Adrenal gland (tissue), 5 donors: ENCODE measurements around the gene AURKB.

Experiments used
- CTCF ChIP-seq, 6 experiments: fragments of 450-650 bp in 4 of 6; fragments of 200-600 bp in 2 of 6; sonication (generic) in 1 of 6; IDR thresholded peaks; 1 replicate in 5 of 6; 2 replicates in 1 of 6; pipeline versions ENCODE4 v1.5.1 to v1.8.0; 2016 to 2021; ENCODE audit warnings: antibody characterized with exemption in 6 of 6, mild to moderate bottlenecking in 2 of 6, moderate library complexity in 1 of 6
- POLR2A ChIP-seq, 2 donors: fragments of 450-650 bp; IDR thresholded peaks; one replicate each; pipeline ENCODE4 v1.6.1; 2017; ENCODE audit warnings: antibody characterized with exemption in 2 of 2, mild to moderate bottlenecking in 2 of 2, moderate library complexity in 1 of 2
- donor health status: DM: no; HTN: no; CAD: no.

DNA sequence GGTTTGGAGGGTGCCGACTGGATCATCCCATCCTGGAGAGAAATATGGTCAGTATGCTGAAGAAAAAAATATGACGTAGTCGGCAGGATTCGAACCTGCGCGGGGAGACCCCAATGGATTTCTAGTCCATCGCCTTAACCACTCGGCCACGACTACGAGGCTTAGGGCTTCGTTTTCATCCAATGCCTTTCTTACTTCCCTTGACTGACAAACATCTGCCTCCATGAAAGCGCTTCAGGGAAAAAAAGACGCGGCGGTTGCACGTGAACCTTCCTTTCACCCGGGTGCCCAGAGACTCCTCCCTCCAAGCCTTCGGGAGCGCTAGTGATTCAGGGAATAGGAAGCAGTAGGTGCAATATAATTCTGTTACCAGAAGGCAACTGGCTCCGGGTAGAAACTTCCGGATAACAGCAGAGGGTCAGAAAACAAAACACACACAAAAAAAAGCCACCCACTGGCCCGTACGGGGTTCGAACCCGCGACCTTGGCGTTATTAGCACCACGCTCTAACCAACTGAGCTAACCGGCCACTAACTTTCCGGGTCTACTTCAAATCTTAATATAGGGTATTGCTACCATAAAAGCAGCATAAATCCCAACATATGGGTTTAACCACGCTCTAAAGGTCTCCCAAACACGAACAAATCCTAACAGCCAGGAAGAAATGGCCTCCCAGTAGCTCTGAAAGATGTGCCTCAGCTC lies 16.3 kb upstream of the AURKB start:
- TF ChIP-seq CTCF (IDR thresholded peaks at IDR 0.05) (peak in 2 of 6 experiments; percentile 10 to 19), POLR2A (IDR thresholded peaks at IDR 0.05) (peak in 1 of 2 donors; percentile 49)
